WTC11 (cell line): ENCODE measurements around the gene KAZN. TPM values are rescaled to one million over a fixed set of nuclear protein-coding genes. Genes with fewer than 3 reads are reported as not detected.

Experiments
- ATAC-seq: fragments of 200-7000 bp; cut with Tn5 transposase; 2 replicates; pipeline ENCODE4 v1.10.0; 2021; ENCODE audit warnings: mild to moderate bottlenecking, moderate library complexity
- CTCF ChIA-PET: fragments of 300-600 bp; sonication (Branson Sonifier 250); formaldehyde crosslinking; loops from one replicate; lab custom pipeline; 2021; ENCODE audit warnings: antibody characterized with exemption; lab: Charles Lee
- POLR2A ChIA-PET: fragments of 350-600 bp; sonication (Branson Sonifier 250); formaldehyde crosslinking; loops from one replicate; lab custom pipeline; 2021; ENCODE audit warnings: antibody characterized with exemption; lab: Charles Lee
- DNase-seq: peaks from one replicate; pipeline ENCODE4 v3.0.0; 2021; ENCODE audit warnings: low spot score
- H3K27ac Mint-ChIP-seq: 2 replicates; pipeline ENCODE4 v1.8.0; 2021; ENCODE audit warnings: mixed read lengths
- H3K27me3 Mint-ChIP-seq: 2 replicates; pipeline ENCODE4 v1.8.0; 2021; ENCODE audit warnings: low read depth, mild to moderate bottlenecking, moderate library complexity, mixed read lengths
- H3K36me3 Mint-ChIP-seq: 2 replicates; pipeline ENCODE4 v1.8.0; 2021; ENCODE audit warnings: mixed read lengths
- H3K4me1 Mint-ChIP-seq: 2 replicates; pipeline ENCODE4 v1.8.0; 2022; ENCODE audit warnings: mixed read lengths
- H3K4me3 Mint-ChIP-seq: 2 replicates; pipeline ENCODE4 v1.8.0; 2021; ENCODE audit warnings: mild to moderate bottlenecking, moderate library complexity, mixed read lengths
- H3K9me3 Mint-ChIP-seq: 2 replicates; pipeline ENCODE4 v1.8.0; 2021; ENCODE audit warnings: mixed read lengths
- ESRRA ChIP-seq: sonication (generic); formaldehyde crosslinking; IDR thresholded peaks from 2 replicates; pipeline ENCODE4 v1.8.1; 2022; ENCODE audit warnings: mild to moderate bottlenecking, missing genetic modification reagents, borderline replicate concordance
- FOXJ3 ChIP-seq: sonication (generic); formaldehyde crosslinking; IDR thresholded peaks from 2 replicates; pipeline ENCODE4 v1.9.0; 2021; ENCODE audit warnings: missing genetic modification reagents, mild to moderate bottlenecking, borderline replicate concordance
- KAT7 ChIP-seq: sonication (generic); formaldehyde crosslinking; IDR thresholded peaks from 2 replicates; pipeline ENCODE4 v1.8.1; 2023; ENCODE audit warnings: missing genetic modification reagents, mild to moderate bottlenecking, borderline replicate concordance
- NFE2L1 ChIP-seq: sonication (generic); formaldehyde crosslinking; IDR thresholded peaks from 2 replicates; pipeline ENCODE4 v1.8.1; 2023; ENCODE audit warnings: missing genetic modification reagents
- NR3C1 ChIP-seq: sonication (generic); formaldehyde crosslinking; conservative IDR thresholded peaks from 2 replicates; pipeline ENCODE4 v1.8.1; 2023; ENCODE audit warnings: low read depth, mild to moderate bottlenecking, missing genetic modification reagents
- OVOL2 ChIP-seq: fragments of 250-450 bp; sonication (Bioruptor Pico); IDR thresholded peaks from 2 replicates; pipeline ENCODE4 v1.9.0; 2021; ENCODE audit warnings: mild to moderate bottlenecking, borderline replicate concordance
- SOX15 ChIP-seq: fragments of 250-450 bp; sonication (Bioruptor Pico); IDR thresholded peaks from 2 replicates; pipeline ENCODE4 v1.9.0; 2021; ENCODE audit warnings: mild to moderate bottlenecking
- SP1 ChIP-seq: sonication (generic); formaldehyde crosslinking; conservative IDR thresholded peaks from 2 replicates; pipeline ENCODE4 v1.8.1; 2022; ENCODE audit warnings: missing genetic modification reagents
- TCF7 ChIP-seq: sonication (generic); formaldehyde crosslinking; IDR thresholded peaks from 2 replicates; pipeline ENCODE4 v1.8.0; 2022; ENCODE audit warnings: mild to moderate bottlenecking, low read depth, missing genetic modification reagents, moderate library complexity
- TP53 ChIP-seq: sonication (generic); formaldehyde crosslinking; IDR thresholded peaks from 2 replicates; pipeline ENCODE4 v1.8.1; 2023; ENCODE audit warnings: mild to moderate bottlenecking, missing genetic modification reagents
- ZBTB21 ChIP-seq: sonication (generic); formaldehyde crosslinking; IDR thresholded peaks from 2 replicates; pipeline ENCODE4 v1.8.1; 2023; ENCODE audit warnings: mild to moderate bottlenecking, missing genetic modification reagents, borderline replicate concordance
- ZNF232 ChIP-seq: sonication (generic); formaldehyde crosslinking; IDR thresholded peaks from 2 replicates; pipeline ENCODE4 v1.8.0; 2022; ENCODE audit warnings: mild to moderate bottlenecking, missing genetic modification reagents
- ZNF263 ChIP-seq: sonication (generic); formaldehyde crosslinking; IDR thresholded peaks from 2 replicates; pipeline ENCODE4 v1.8.1; 2022; ENCODE audit warnings: low read depth, mild to moderate bottlenecking, moderate library complexity, missing genetic modification reagents
- total RNA-seq: library from RNA; stranded (reverse); gene quantifications from 3 replicates; pipeline ENCODE4 v1.2.3, GENCODE V29; 2021
- TF ChIP-seq, protein P1 (sequence below): sonication (generic); formaldehyde crosslinking; IDR thresholded peaks from 2 replicates; pipeline ENCODE4 v1.8.0; 2022; ENCODE audit warnings: mild to moderate bottlenecking, missing genetic modification reagents
- TF ChIP-seq, protein P2 (sequence below): sonication (generic); formaldehyde crosslinking; IDR thresholded peaks from 2 replicates; pipeline ENCODE4 v1.8.0; 2022; ENCODE audit warnings: mild to moderate bottlenecking, missing genetic modification reagents
- TF ChIP-seq, protein P3 (sequence below): sonication (generic); formaldehyde crosslinking; IDR thresholded peaks from 2 replicates; pipeline ENCODE4 v1.8.1; 2022; ENCODE audit warnings: low read depth, mild to moderate bottlenecking, moderate library complexity, missing genetic modification reagents, borderline replicate concordance
- TF ChIP-seq, protein P4 (sequence below): sonication (generic); formaldehyde crosslinking; IDR thresholded peaks from 2 replicates; pipeline ENCODE4 v1.8.1; 2023; ENCODE audit warnings: mild to moderate bottlenecking, missing genetic modification reagents, borderline replicate concordance
- TF ChIP-seq, protein P5 (sequence below): sonication (generic); formaldehyde crosslinking; IDR thresholded peaks from 2 replicates; pipeline ENCODE4 v1.8.0; 2022; ENCODE audit warnings: missing genetic modification reagents
- TF ChIP-seq, protein P6 (sequence below): fragments of 250-450 bp; sonication (Bioruptor Pico); IDR thresholded peaks from 2 replicates; pipeline ENCODE4 v2.1.2; 2022; ENCODE audit warnings: mild to moderate bottlenecking, moderate library complexity

KAZN gene
- total RNA-seq, 1 experiment from 2014 or later: 19.9 TPM

DNA sequence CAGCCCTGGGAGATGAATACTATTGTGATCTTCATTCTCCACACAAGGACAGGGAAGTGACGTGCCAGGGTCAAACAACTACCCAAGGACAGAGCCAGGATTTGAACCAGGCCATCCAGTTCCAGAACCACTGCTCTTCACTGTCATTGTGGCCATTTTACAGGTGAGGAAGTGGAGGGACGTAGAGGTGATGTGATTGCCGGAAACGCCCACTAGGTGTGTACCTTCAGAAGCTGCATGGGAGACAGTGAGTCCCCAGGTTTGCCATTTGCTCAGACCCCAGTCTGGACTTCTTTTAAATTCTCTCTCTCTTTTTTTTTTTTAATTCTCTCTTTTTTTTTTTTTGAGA lies 347.5 kb downstream of the KAZN start:
- no peak overlapping the region for H3K27ac Mint-ChIP-seq
- ChIA-PET POLR2A (no interaction called here), CTCF (interaction anchor here (0.6 to 1.1 kb wide), 3 partner anchors 39 to 511 kb away, joined by 3 to 4 read pairs (median 3); no protein-coding TSS in a partner anchor)
- no peaks in the 10 kb centered on the region for H3K36me3 Mint-ChIP-seq
- TF ChIP-seq, protein P1, sequence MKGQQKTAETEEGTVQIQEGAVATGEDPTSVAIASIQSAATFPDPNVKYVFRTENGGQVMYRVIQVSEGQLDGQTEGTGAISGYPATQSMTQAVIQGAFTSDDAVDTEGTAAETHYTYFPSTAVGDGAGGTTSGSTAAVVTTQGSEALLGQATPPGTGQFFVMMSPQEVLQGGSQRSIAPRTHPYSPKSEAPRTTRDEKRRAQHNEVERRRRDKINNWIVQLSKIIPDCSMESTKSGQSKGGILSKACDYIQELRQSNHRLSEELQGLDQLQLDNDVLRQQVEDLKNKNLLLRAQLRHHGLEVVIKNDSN (CRISPR knock-in tag): no peak
- TF ChIP-seq NR3C1 (no peak), SOX15 (no peak), TP53 (CRISPR knock-in tag) (no peak), ZNF232 (CRISPR knock-in tag) (no peak), ZBTB21 (CRISPR knock-in tag) (no peak), KAT7 (CRISPR knock-in tag) (no peak), NFE2L1 (CRISPR knock-in tag) (no peak), ESRRA (no peak)
- TF ChIP-seq, protein P2, sequence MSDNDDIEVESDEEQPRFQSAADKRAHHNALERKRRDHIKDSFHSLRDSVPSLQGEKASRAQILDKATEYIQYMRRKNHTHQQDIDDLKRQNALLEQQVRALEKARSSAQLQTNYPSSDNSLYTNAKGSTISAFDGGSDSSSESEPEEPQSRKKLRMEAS (CRISPR knock-in tag): no peak
- TF ChIP-seq, protein P3, sequence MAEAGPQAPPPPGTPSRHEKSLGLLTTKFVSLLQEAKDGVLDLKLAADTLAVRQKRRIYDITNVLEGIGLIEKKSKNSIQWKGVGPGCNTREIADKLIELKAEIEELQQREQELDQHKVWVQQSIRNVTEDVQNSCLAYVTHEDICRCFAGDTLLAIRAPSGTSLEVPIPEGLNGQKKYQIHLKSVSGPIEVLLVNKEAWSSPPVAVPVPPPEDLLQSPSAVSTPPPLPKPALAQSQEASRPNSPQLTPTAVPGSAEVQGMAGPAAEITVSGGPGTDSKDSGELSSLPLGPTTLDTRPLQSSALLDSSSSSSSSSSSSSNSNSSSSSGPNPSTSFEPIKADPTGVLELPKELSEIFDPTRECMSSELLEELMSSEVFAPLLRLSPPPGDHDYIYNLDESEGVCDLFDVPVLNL (CRISPR knock-in tag): no peak
- H3K4me1 Mint-ChIP-seq: peaks cover 66% of the 10 kb centered on the region
- H3K27me3 Mint-ChIP-seq: no peaks in the 10 kb centered on the region
- H3K4me3 Mint-ChIP-seq: no peak overlapping the region
- ATAC-seq (no peak), DNase-seq (no peak)
- H3K9me3 Mint-ChIP-seq: 0 out of 2 replicates have a peak, but pooled peaks cover 5% of the 10 kb centered on the region

DNA sequence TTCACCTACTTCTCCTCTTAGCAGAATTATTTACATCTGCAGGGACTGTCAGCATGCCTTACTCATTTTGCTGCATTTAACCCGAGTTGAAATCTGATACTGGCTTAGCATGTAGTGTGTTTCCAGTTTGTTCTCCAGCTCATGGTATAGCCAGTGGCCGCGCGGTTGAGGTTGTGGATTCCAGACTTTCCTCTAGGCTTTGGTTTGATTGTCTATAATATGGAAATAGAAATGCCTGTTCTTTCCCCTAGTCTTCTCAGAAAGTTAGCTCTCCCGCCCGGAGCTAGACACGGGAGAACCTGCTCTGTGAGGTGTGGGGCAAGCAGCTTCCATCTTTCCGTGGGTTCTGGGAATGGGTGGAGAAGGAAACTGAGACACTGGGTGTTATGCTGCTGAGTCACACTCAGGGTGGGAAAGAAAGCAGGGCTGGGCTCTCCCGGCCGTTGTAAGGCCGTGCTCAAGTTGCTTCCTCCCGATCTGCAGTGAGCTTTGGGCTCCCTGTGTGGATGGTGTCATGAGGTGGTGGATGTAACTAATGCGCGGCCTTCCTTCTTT lies 348.3 kb downstream of the KAZN start:
- Mint-ChIP-seq H3K27ac (no peak overlapping the region), H3K36me3 (no peaks in the 10 kb centered on the region), H3K27me3 (no peaks in the 10 kb centered on the region), H3K9me3 (0 out of 2 replicates have a peak, but pooled peaks cover 5% of the 10 kb centered on the region), H3K4me1 (peaks cover 66% of the 10 kb centered on the region), H3K4me3 (no peak overlapping the region)
- ChIA-PET POLR2A (no interaction called here), CTCF (interaction anchor here (0.5 to 1.3 kb wide), 6 partner anchors 13 to 908 kb away, joined by 3 to 5 read pairs (median 3); no protein-coding TSS in a partner anchor)
- ATAC-seq: no peak
- DNase-seq: no peak
- TF ChIP-seq SP1 (CRISPR knock-in tag) (no peak), FOXJ3 (CRISPR knock-in tag) (no peak), TCF7 (CRISPR knock-in tag) (no peak), ZNF263 (no peak), OVOL2 (no peak)
- TF ChIP-seq, protein P4, sequence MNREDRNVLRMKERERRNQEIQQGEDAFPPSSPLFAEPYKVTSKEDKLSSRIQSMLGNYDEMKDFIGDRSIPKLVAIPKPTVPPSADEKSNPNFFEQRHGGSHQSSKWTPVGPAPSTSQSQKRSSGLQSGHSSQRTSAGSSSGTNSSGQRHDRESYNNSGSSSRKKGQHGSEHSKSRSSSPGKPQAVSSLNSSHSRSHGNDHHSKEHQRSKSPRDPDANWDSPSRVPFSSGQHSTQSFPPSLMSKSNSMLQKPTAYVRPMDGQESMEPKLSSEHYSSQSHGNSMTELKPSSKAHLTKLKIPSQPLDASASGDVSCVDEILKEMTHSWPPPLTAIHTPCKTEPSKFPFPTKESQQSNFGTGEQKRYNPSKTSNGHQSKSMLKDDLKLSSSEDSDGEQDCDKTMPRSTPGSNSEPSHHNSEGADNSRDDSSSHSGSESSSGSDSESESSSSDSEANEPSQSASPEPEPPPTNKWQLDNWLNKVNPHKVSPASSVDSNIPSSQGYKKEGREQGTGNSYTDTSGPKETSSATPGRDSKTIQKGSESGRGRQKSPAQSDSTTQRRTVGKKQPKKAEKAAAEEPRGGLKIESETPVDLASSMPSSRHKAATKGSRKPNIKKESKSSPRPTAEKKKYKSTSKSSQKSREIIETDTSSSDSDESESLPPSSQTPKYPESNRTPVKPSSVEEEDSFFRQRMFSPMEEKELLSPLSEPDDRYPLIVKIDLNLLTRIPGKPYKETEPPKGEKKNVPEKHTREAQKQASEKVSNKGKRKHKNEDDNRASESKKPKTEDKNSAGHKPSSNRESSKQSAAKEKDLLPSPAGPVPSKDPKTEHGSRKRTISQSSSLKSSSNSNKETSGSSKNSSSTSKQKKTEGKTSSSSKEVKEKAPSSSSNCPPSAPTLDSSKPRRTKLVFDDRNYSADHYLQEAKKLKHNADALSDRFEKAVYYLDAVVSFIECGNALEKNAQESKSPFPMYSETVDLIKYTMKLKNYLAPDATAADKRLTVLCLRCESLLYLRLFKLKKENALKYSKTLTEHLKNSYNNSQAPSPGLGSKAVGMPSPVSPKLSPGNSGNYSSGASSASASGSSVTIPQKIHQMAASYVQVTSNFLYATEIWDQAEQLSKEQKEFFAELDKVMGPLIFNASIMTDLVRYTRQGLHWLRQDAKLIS (CRISPR knock-in tag): no peak
- TF ChIP-seq, protein P5, sequence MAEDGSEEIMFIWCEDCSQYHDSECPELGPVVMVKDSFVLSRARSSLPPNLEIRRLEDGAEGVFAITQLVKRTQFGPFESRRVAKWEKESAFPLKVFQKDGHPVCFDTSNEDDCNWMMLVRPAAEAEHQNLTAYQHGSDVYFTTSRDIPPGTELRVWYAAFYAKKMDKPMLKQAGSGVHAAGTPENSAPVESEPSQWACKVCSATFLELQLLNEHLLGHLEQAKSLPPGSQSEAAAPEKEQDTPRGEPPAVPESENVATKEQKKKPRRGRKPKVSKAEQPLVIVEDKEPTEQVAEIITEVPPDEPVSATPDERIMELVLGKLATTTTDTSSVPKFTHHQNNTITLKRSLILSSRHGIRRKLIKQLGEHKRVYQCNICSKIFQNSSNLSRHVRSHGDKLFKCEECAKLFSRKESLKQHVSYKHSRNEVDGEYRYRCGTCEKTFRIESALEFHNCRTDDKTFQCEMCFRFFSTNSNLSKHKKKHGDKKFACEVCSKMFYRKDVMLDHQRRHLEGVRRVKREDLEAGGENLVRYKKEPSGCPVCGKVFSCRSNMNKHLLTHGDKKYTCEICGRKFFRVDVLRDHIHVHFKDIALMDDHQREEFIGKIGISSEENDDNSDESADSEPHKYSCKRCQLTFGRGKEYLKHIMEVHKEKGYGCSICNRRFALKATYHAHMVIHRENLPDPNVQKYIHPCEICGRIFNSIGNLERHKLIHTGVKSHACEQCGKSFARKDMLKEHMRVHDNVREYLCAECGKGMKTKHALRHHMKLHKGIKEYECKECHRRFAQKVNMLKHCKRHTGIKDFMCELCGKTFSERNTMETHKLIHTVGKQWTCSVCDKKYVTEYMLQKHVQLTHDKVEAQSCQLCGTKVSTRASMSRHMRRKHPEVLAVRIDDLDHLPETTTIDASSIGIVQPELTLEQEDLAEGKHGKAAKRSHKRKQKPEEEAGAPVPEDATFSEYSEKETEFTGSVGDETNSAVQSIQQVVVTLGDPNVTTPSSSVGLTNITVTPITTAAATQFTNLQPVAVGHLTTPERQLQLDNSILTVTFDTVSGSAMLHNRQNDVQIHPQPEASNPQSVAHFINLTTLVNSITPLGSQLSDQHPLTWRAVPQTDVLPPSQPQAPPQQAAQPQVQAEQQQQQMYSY (CRISPR knock-in tag): no peak
- TF ChIP-seq, protein P6, sequence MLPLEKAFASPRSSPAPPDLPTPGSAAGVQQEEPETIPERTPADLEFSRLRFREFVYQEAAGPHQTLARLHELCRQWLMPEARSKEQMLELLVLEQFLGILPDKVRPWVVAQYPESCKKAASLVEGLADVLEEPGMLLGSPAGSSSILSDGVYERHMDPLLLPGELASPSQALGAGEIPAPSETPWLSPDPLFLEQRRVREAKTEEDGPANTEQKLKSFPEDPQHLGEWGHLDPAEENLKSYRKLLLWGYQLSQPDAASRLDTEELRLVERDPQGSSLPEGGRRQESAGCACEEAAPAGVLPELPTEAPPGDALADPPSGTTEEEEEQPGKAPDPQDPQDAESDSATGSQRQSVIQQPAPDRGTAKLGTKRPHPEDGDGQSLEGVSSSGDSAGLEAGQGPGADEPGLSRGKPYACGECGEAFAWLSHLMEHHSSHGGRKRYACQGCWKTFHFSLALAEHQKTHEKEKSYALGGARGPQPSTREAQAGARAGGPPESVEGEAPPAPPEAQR (CRISPR knock-in tag): no peak
